Measurements from ENCODE around the gene ZBTB7A.

The ZBTB7A gene

DNA sequence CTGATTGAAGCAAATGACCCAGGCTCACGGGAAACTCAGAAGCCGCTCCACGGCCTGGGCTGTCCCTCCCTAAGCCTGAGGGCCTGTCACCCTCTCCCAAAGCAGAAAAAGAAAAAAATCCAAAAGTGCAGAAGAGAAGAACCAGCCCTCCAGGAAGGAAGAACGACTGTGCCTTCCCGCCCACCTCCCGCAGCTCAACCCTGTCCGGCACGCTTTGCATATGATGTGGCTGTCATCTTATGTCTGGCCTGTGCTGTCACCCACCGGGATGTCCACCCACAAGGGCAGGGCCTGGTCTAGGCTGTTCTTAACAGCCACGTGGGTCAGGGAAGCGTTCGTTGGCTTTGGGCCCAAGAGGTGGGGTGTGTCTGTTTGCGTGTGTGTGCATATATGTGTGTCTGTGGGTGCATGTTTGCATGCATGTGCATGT is 13.7 kb downstream of the ZBTB7A start:
- no peak for DNase-seq

- no peak for DNase-seq
Measured at GRCh38 chr19:4052114-4052992, 14.3 kb downstream of the ZBTB7A start.

- DNase-seq: no peak
Measured at GRCh38 chr19:4051175-4052101, 15.3 kb downstream of the ZBTB7A start.

- no peak for DNase-seq
Measured at GRCh38 chr19:4049432-4049831, 17.3 kb downstream of the ZBTB7A start.

DNA sequence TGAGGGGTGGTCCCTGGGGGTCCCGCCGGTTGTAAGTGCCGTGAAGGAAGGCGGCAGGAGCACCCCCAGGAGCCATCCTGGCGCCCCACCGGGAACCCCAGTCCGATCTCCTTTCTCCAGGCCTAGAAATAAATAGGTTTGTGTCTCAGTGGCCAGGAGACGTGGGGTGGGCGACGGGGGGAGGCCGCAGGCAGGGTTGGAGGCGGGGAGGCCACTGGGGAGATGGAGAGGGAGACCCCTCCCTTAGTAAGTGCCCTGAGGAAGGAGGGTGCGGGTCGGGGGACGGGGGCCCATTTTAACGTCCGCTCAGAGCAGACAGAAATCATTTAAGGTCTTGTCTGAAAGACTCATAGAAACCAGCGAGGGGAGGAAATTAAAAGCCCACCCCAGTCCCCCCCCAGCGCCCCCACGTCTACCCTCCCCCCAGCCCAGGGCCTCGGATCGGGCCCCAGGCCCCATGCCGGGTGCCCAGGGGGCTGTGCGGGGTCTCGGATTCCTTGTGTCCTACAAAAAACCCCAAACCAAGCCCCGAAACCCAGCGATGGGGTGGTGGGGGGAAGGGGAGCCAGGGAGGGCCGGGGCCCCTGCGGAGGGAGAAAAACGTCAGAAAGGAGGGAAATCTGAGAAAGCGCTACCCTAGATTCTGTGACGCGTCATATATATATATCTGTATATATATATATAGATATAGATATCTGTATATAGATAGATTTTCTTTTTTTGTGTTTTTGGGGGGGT is 19.6 kb downstream of the ZBTB7A start:
- no peak for DNase-seq

- DNase-seq: no peak
Measured at GRCh38 chr19:4046362-4046691, 20.4 kb downstream of the ZBTB7A start.

DNA sequence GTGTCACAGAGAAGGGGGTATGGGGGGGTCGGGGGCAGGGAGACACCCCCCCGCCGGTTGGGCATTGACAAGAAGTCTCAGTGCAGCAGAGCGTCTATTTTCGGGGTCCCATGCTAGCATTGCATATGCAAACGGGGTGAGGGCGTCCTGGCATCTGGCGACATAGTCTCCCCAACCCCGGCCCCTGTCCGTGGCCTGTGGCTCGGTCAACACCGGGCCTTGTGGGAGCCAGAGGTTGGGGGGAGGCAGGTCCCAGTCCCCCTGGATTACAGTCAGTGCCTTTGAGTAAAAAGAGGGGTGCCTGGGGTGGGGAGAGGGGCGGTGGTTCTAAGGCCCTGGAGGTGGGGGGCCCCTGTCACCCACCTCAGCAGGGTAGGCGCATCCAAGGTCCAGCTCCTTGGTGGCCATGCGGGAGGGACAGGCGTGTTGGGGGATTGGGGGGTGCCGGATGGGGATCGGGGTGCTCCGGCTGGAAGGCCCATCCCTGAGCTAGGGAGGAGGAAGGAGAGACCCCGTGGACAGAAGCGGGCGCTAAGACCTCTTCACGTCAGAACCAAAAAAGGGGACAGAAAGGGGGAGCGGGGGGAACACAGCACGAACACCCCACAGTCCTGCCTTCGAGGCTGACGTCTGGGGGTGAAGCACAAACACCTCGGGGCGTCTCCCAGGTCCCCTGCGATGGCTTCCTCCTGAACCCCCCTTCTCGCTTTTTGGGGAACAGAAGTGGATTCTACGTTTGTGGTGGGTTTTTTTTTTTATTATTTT is 20.9 kb downstream of the ZBTB7A start:
- no peak for DNase-seq

GRCh38 chr19:4044990-4045465 is 21.7 kb downstream of the ZBTB7A start:
- DNase-seq: no peak

- no peak for DNase-seq
Measured at GRCh38 chr19:4043966-4044715, 22.6 kb downstream of the ZBTB7A start.

DNA sequence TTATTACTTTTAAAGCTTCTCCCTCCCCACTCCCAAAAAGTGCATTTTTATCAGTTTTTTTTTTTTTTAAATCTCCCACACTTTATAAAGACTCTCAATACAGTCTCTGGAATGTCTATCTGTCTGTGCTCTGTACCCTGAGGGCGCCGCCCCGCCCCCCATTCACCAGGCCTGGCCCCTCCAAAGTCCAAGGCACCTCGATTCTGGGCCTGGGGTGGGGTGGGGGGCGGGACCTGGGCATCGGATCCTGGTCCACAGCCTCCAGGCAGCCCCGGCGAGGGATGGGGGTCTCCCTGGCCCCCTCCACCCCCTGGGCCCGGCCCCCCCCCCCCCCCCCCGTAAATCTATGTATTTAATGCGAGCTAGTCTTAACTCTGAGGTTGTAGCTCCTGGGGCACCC is 23.3 kb downstream of the ZBTB7A start:
- no peak for DNase-seq

DNA sequence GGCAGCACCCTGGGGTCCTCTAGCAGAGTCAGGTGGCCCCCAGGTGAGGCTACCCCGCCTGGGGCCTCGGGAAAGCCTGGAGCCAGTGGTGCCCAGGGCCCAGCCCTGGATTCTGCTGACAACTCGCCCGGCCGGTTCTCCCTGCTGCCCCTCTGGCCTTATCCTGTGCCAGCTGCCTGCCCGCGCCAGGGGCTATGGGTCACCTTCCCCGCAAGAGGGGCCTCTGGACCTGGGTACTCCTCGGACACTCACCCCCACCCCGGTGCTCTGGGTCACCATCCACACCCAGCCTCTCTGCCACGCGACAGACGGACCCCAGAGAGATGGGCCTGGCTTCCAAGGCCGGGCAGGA is 24.0 kb downstream of the ZBTB7A start:
- DNase-seq: no peak

DNA sequence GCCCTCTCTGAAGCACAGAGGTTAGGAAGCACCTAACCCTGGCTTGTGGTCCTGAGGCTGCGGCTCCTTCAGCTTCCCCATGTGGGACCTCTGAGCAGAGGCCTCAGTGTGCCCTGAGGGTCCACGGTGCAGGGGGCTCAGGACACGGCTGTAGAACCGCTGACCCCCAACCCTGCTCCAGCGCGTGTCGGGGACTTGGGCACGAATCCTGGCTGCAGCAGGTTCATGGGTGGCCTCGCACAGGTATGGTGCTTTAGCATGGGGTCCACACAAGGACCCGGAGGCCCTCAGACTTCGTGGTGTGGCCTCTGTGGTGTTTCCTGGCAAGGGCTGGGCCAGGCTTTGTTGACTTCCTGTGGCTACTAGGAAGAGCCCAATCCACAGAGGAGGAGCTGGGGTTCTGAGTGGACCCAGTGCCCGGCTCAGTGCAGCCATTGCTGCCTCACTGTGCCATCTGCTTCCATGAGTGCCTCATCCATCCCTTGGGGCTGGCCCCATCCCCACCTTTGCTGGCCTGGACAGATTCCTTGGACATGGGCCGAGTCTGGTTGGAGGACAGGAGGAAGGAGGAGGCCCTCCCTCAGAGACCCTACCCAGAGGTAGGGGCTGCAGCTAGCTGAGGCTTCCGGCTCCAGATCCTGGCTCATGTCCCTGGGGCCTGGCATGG is 24.5 kb downstream of the ZBTB7A start:
- DNase-seq: no peak

GRCh38 chr19:4038661-4039423 is 27.9 kb downstream of the ZBTB7A start:
- DNase-seq: no peak

- DNase-seq: no peak
Measured at GRCh38 chr19:4038057-4038456, 28.6 kb downstream of the ZBTB7A start.

GRCh38 chr19:4037301-4037949 is 29.3 kb downstream of the ZBTB7A start:
- DNase-seq: no peak

GRCh38 chr19:4036576-4037300 is 30.0 kb downstream of the ZBTB7A start:
- DNase-seq: no peak

GRCh38 chr19:4035582-4035981 is 31.1 kb downstream of the ZBTB7A start:
- DNase-seq: no peak

DNA sequence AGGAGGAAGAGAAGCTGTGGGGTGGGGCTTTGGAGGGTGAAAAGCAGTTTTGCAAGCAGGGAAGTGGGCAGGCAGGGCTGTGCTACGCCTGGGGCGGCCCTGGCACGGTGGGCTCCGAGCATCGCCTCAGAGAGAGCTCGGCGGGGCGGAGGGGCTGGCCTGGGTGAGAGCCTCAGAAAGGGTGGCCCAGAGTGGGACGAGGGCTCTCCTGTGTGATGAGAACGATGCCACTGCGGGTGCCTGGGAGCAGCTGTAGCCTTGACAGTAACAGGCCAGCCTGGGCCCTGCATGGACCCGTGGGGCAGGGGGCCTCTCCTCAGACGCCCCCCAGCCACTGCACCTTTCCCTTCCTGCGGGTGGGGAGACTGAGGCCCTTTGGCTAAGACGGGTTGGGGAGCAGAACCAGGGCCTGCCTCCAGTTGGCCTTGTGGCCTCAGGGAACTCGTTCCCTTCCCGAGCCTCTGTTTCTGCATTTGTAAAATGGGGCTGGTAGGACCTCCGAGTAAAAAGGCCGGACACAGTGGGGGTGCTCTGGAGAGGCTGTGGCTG is 31.6 kb downstream of the ZBTB7A start:
- DNase-seq: no peak

Data from GDM1 (cell line).